ENCODE measurements around the gene NTSR2. TPM values are rescaled to one million over a fixed set of nuclear protein-coding genes. Genes with fewer than 3 reads are reported as not detected.

Gene NTSR2, protein sequence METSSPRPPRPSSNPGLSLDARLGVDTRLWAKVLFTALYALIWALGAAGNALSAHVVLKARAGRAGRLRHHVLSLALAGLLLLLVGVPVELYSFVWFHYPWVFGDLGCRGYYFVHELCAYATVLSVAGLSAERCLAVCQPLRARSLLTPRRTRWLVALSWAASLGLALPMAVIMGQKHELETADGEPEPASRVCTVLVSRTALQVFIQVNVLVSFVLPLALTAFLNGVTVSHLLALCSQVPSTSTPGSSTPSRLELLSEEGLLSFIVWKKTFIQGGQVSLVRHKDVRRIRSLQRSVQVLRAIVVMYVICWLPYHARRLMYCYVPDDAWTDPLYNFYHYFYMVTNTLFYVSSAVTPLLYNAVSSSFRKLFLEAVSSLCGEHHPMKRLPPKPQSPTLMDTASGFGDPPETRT
- polyA plus RNA-seq (2011; rRNA removed), result not detected in 2 replicates
- not detected in 2 replicates for polyA minus RNA-seq (2011; rRNA and poly(A)+ RNA removed)

DNA sequence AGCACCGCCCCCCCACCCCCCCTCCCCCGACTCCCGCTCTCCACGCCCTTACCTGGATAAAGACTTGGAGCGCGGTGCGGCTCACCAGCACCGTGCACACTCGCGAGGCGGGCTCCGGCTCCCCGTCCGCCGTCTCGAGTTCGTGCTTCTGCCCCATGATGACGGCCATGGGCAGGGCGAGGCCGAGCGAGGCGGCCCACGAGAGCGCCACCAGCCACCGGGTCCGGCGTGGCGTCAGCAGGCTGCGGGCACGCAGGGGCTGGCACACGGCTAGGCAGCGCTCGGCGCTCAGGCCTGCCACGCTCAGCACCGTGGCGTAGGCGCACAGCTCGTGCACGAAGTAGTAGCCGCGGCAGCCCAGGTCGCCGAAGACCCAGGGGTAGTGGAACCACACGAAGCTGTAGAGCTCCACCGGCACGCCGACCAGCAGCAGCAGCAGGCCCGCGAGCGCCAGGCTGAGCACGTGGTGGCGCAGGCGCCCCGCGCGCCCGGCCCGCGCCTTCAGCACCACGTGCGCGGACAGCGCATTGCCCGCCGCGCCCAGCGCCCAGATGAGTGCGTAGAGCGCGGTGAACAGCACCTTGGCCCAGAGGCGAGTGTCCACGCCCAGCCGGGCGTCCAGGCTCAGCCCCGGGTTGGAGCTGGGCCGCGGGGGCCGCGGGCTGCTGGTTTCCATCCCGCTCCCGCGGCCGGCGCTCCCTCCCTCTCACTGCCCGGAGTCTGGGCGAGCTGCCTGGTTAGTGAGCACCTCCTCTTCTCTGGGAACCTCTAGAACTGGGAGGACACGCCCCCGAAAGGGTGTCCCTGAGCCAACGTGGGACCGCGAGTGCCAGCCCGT, at the start of gene NTSR2:
Gene NTSR2, minus strand, starts transcription at position 742 of the 838 bp plus-strand sequence. Its CDS starts 66 bp downstream, at position 676.
- peaks cover 24% of the 10 kb centered on the region for H3K27me3 ChIP-seq (ENCODE audit: control insufficient read depth, insufficient read depth, low read length)
- CTCF ChIA-PET, result interaction anchor here (1.0 to 1.3 kb wide), 3 partner anchors 23 to 110 kb away, joined by 3 to 6 read pairs (median 5); no protein-coding TSS in a partner anchor
- DNase-seq (ENCODE audit: low read depth, low spot score), result no peak
- no peak within 1 kb of the TSS; the same call in 1 of the 2 replicates for H3K4me3 ChIP-seq (ENCODE audit: low read depth, low read length)
- H3K9me3 ChIP-seq (ENCODE audit: control insufficient read depth, insufficient read depth, low read length), result no peaks in the 10 kb centered on the region; the same call in 1 of the 2 replicates
- no peak within 1 kb of the TSS for H3K27ac ChIP-seq (ENCODE audit: low read depth, low read length)
- POLR2A ChIA-PET, result no interaction called here
- TF ChIP-seq, protein P1, sequence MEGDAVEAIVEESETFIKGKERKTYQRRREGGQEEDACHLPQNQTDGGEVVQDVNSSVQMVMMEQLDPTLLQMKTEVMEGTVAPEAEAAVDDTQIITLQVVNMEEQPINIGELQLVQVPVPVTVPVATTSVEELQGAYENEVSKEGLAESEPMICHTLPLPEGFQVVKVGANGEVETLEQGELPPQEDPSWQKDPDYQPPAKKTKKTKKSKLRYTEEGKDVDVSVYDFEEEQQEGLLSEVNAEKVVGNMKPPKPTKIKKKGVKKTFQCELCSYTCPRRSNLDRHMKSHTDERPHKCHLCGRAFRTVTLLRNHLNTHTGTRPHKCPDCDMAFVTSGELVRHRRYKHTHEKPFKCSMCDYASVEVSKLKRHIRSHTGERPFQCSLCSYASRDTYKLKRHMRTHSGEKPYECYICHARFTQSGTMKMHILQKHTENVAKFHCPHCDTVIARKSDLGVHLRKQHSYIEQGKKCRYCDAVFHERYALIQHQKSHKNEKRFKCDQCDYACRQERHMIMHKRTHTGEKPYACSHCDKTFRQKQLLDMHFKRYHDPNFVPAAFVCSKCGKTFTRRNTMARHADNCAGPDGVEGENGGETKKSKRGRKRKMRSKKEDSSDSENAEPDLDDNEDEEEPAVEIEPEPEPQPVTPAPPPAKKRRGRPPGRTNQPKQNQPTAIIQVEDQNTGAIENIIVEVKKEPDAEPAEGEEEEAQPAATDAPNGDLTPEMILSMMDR (IDR thresholded peaks at IDR 0.05; ENCODE audit: low read depth, low read length), result no peak

DNA sequence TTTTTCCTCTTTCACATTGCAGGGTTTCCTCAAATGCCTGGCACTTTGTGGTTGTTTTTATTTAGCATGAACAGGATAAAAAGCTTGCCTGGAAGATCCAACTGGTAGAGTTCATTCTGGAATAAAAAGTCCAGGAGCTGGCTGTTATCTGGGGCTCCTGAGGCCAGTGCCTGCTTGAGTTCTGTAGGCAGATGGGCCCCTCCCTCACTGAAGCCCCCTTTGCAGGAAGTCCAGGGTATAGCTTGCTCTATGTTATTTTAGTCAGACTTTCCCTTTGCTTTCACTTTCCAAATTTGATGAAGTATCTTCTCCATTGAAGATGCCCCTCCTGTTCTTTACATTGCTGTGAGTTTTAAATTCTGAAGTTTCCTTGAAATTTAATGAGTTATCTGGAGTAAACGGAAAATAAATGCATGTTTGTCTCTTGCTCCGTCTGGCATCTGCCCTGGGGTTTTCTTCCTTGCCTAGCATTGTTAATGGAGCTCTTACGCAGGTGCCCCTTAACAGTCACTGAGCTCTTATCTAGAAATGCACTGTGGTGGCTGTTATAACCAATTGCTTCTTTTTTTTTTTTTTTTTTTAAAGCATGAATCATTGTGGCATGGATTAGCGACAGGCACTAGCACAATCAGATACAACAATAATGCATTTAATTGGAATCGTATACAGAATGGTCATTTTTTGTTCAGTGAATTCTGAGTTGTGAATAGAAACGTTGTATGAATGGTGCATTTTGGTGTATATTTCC, 49.4 kb upstream of the NTSR2 start:
- TF ChIP-seq, protein P1 (IDR thresholded peaks at IDR 0.05; ENCODE audit: low read depth, low read length), result no peak
- peaks cover 40% of the 10 kb centered on the region for H3K27me3 ChIP-seq (ENCODE audit: control insufficient read depth, insufficient read depth, low read length)
- no peaks in the 10 kb centered on the region; the same call in 1 of the 2 replicates for H3K9me3 ChIP-seq (ENCODE audit: control insufficient read depth, insufficient read depth, low read length)
- no peak overlapping the region for H3K4me3 ChIP-seq (ENCODE audit: low read depth, low read length)
- DNase-seq (ENCODE audit: low read depth, low spot score), result no peak
- H3K27ac ChIP-seq (ENCODE audit: low read depth, low read length), result no peak overlapping the region
- ChIA-PET POLR2A (no interaction called here), CTCF (interaction anchor here (1.1 to 2.9 kb wide), 5 partner anchors 19 to 60 kb away, joined by 3 to 12 read pairs (median 5); no protein-coding TSS in a partner anchor)

DNA sequence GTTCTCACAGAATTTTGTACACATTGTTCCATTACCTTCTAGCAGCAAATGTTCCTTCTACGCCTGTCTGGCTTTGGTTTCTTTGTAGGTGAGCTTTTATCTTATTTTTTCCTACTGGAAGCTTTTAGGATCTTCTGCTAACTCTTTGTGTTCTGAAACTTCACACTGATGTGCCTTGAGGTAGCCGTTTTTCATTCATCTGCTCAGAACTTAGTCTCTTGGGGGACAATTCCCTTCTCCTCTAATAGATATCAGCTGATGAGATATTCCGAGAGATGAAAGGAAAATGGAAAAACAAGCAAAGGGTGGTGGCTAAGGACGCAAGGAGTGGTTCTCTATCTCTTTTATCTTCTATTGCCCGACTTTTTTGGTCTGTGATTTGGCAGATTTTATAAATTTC, 48.6 kb upstream of the NTSR2 start:
- no peak overlapping the region for H3K4me3 ChIP-seq (ENCODE audit: low read depth, low read length)
- no peak overlapping the region for H3K27ac ChIP-seq (ENCODE audit: low read depth, low read length)
- H3K27me3 ChIP-seq (ENCODE audit: control insufficient read depth, insufficient read depth, low read length), result peaks cover 33% of the 10 kb centered on the region
- TF ChIP-seq, protein P1 (IDR thresholded peaks at IDR 0.05; ENCODE audit: low read depth, low read length), result no peak
- H3K9me3 ChIP-seq (ENCODE audit: control insufficient read depth, insufficient read depth, low read length), result no peaks in the 10 kb centered on the region; the same call in 1 of the 2 replicates
- ChIA-PET POLR2A (no interaction called here), CTCF (interaction anchor here (1.2 to 2.9 kb wide), 3 partner anchors 20 to 31 kb away, joined by 4 to 12 read pairs (median 6); no protein-coding TSS in a partner anchor)
- DNase-seq (ENCODE audit: low read depth, low spot score), result no peak

DNA sequence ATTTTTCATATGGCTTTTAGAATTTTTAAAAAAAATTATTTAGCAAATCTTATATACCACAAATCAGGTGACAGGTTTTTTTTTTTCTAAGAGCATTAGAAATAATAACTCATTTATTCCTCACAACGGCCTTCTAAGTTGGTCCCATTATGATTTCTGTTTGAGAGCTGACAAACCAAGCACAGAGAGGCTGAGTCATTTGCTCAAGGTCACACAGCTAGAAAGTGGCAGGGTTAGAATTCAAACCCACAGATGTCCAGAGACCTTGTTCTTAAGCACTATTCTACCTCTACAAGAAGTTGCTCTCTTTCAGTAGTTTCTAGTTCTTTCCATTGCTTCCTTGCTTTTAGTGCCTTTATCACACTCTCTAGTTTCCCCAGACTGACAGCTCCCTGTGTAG, 47.6 kb upstream of the NTSR2 start:
- H3K4me3 ChIP-seq (ENCODE audit: low read depth, low read length), result no peak overlapping the region
- H3K27me3 ChIP-seq (ENCODE audit: control insufficient read depth, insufficient read depth, low read length), result peaks cover 30% of the 10 kb centered on the region
- TF ChIP-seq, protein P1 (IDR thresholded peaks at IDR 0.05; ENCODE audit: low read depth, low read length), result no peak
- no peak overlapping the region for H3K27ac ChIP-seq (ENCODE audit: low read depth, low read length)
- DNase-seq (ENCODE audit: low read depth, low spot score), result no peak
- ChIA-PET POLR2A (no interaction called here), CTCF (interaction anchor here (1.3 to 2.9 kb wide), 2 partner anchors 24 to 27 kb away, joined by 3 to 12 read pairs; no protein-coding TSS in a partner anchor)
- no peaks in the 10 kb centered on the region; the same call in 1 of the 2 replicates for H3K9me3 ChIP-seq (ENCODE audit: control insufficient read depth, insufficient read depth, low read length)

All from AG04450 (cell line).